SJSA1 (cell line): Measurements from ENCODE around the gene SPRED1. TPM values are rescaled to one million over a fixed set of nuclear protein-coding genes. Genes with fewer than 3 reads are reported as not detected.

Source experiments
- DNase-seq, 2 experiments: peaks; one replicate each; pipeline ENCODE4 v3.0.0-alpha.2; 2015 to 2020; ENCODE audit warnings: low spot score in 2 of 2, low read depth in 1 of 2
- H3K27ac ChIP-seq: fragments of 250-450 bp; sonication (Bioruptor Pico); 2 replicates; pipeline ENCODE4 v1.5.1; 2020; ENCODE audit warnings: mild to moderate bottlenecking, moderate library complexity
- H3K27me3 ChIP-seq: fragments of 250-450 bp; sonication (Bioruptor Pico); replicated peaks from 2 replicates; pipeline ENCODE4 v1.5.1; 2020; ENCODE audit warnings: mild to moderate bottlenecking, moderate library complexity
- H3K36me3 ChIP-seq: fragments of 250-450 bp; sonication (Bioruptor Pico); 2 replicates; pipeline ENCODE4 v1.5.1; 2020; ENCODE audit warnings: mild to moderate bottlenecking
- H3K4me1 ChIP-seq: fragments of 250-450 bp; sonication (Bioruptor Pico); replicated peaks from 2 replicates; pipeline ENCODE4 v1.6.1; 2021; ENCODE audit warnings: mild to moderate bottlenecking
- H3K4me3 ChIP-seq: fragments of 250-450 bp; sonication (Bioruptor Pico); 2 replicates; pipeline ENCODE4 v1.5.1; 2020; ENCODE audit warnings: mild to moderate bottlenecking
- H3K9me3 ChIP-seq: fragments of 250-450 bp; sonication (Bioruptor Pico); replicated peaks from 2 replicates; pipeline ENCODE4 v1.5.1; 2020; ENCODE audit warnings: mild to moderate bottlenecking
- total RNA-seq: library from RNA; depleted of rRNA; stranded (reverse); fragments of >200 nt; shearing (Covaris generic); gene quantifications from 2 replicates; pipeline ENCODE4 v1.2.3, GENCODE V29; 2014; rRNA removed

SPRED1 gene
- total RNA-seq = 31.0 and 32.9 TPM in 2 replicates

GRCh38 chr15:38252481-38253350 is at the start of gene SPRED1:
Gene SPRED1 (plus strand): TSS chr15:38252836. CDS start chr15:38253186, 350 bp downstream.
- Histone ChIP-seq H3K27me3 (no peaks in the 10 kb centered on the region), H3K27ac (peak within 1 kb of the TSS; percentile 89), H3K4me3 (peak within 1 kb of the TSS; percentile 87), H3K36me3 (peaks cover 8% of the 10 kb centered on the region; the same call in 1 of the 2 replicates), H3K9me3 (no peaks in the 10 kb centered on the region), H3K4me1 (peaks cover 19% of the 10 kb centered on the region)
- DNase-seq = peak in 1 of 2 experiments; percentile 75

GRCh38 chr15:38205526-38206272 is 46.9 kb upstream of the SPRED1 start:
- no peaks in the 10 kb centered on the region for H3K36me3 ChIP-seq
- H3K27me3 ChIP-seq = no peaks in the 10 kb centered on the region
- H3K4me3 ChIP-seq = no peak overlapping the region
- no peak overlapping the region for H3K27ac ChIP-seq
- no peaks in the 10 kb centered on the region for H3K9me3 ChIP-seq
- no peak for DNase-seq
- no peaks in the 10 kb centered on the region for H3K4me1 ChIP-seq

- Histone ChIP-seq H3K4me1 (no peaks in the 10 kb centered on the region), H3K36me3 (no peaks in the 10 kb centered on the region), H3K27me3 (no peaks in the 10 kb centered on the region), H3K9me3 (no peaks in the 10 kb centered on the region), H3K27ac (no peak overlapping the region), H3K4me3 (no peak overlapping the region)
- no peak for DNase-seq
These were observed 45.0 kb upstream of the SPRED1 start for GRCh38 chr15:38207621-38208020.

- Histone ChIP-seq H3K4me1 (no peaks in the 10 kb centered on the region), H3K36me3 (no peaks in the 10 kb centered on the region), H3K27me3 (no peaks in the 10 kb centered on the region), H3K4me3 (no peak overlapping the region), H3K9me3 (no peaks in the 10 kb centered on the region), H3K27ac (no peak overlapping the region)
- no peak for DNase-seq
These were observed 44.4 kb upstream of the SPRED1 start for GRCh38 chr15:38208206-38208605.

- Histone ChIP-seq H3K27me3 (no peaks in the 10 kb centered on the region), H3K4me3 (no peak overlapping the region), H3K4me1 (no peaks in the 10 kb centered on the region), H3K9me3 (no peaks in the 10 kb centered on the region), H3K27ac (no peak overlapping the region), H3K36me3 (no peaks in the 10 kb centered on the region)
- no peak for DNase-seq
These were observed 43.9 kb upstream of the SPRED1 start for GRCh38 chr15:38208779-38209178.

DNA sequence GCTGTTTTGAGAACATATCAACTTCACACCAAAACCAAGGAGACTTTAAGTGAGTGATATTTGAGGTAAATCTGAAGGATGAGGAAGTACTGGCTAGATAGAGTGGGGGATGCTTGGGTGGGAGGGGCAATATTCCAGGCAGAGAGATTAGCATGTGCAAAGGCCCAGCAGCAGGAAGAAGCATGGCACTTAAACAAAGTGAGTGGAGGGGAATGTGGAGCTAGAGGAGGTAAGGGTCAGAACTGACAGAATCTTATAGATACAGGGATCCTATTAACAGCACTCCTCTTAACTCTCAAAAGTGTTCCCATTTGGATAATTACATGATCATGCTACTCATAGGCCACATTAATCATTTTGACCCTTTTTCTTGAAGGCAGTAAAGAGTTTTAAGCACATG is 41.4 kb upstream of the SPRED1 start:
- no peak overlapping the region for H3K4me3 ChIP-seq
- H3K27me3 ChIP-seq = no peaks in the 10 kb centered on the region
- H3K9me3 ChIP-seq = no peaks in the 10 kb centered on the region
- H3K36me3 ChIP-seq = no peaks in the 10 kb centered on the region
- H3K4me1 ChIP-seq = no peaks in the 10 kb centered on the region
- DNase-seq = no peak
- no peak overlapping the region for H3K27ac ChIP-seq

DNA sequence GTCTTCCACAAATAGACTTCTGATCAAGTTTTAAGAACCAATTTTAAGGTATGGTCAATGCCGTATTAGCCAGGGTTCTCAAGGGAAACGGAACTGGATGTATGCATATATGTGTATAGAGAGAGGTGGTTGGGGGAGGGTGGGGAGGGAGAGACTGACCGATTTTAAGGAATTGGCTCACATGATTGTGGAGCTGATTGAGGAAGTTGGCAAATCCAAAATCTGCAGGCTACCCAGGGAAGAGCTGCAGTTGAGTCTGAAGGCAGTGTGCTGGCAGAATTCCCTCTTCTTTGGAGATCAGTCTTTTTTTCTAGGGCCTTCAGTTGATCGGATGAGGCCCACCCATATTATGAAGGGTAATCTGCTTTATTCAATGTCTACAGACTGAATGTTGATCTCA is 40.8 kb upstream of the SPRED1 start:
- H3K27me3 ChIP-seq = no peaks in the 10 kb centered on the region
- no peak for DNase-seq
- H3K36me3 ChIP-seq = no peaks in the 10 kb centered on the region
- peaks cover 4% of the 10 kb centered on the region for H3K4me1 ChIP-seq
- no peaks in the 10 kb centered on the region for H3K9me3 ChIP-seq
- no peak overlapping the region for H3K4me3 ChIP-seq
- H3K27ac ChIP-seq = no peak overlapping the region

DNA sequence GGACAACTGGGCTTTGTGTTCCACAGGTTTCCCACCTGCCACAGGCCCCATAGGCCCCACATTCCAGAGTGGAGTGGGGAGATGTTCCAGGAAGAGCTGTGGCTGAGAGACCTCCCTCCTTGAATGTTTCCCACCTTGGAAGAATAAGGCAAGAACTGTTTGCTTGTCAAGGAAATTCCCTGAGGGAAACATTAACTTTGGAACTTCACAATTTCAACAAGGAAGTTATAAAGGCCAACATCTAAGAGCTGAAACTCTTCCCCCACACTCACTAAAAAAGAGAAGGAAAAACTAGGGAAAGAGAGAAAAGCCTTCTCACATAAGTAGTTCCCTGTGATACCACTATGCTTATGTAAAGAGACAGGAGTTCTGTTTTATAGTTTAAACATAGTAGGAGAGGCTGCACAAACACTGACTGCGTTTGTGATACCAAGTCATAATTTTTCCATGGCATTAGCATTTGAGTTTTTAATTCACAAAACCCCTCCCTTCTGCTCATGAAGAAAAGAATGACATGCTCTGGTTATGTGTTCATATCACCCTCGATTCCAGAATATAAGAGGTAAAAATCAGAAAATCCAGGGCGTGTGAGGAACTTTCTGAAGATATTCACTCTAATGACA is 39.8 kb upstream of the SPRED1 start:
- H3K36me3 ChIP-seq = no peaks in the 10 kb centered on the region
- H3K27ac ChIP-seq = no peak overlapping the region
- no peaks in the 10 kb centered on the region for H3K27me3 ChIP-seq
- H3K4me3 ChIP-seq = no peak overlapping the region
- no peaks in the 10 kb centered on the region for H3K9me3 ChIP-seq
- no peak for DNase-seq
- peaks cover 14% of the 10 kb centered on the region for H3K4me1 ChIP-seq

- H3K27ac ChIP-seq = no peak overlapping the region
- H3K36me3 ChIP-seq = no peaks in the 10 kb centered on the region
- H3K27me3 ChIP-seq = no peaks in the 10 kb centered on the region
- H3K4me1 ChIP-seq = peaks cover 16% of the 10 kb centered on the region
- H3K4me3 ChIP-seq = no peak overlapping the region
- H3K9me3 ChIP-seq = no peaks in the 10 kb centered on the region
- no peak for DNase-seq
These were observed 39.3 kb upstream of the SPRED1 start for GRCh38 chr15:38213356-38213755.

DNA sequence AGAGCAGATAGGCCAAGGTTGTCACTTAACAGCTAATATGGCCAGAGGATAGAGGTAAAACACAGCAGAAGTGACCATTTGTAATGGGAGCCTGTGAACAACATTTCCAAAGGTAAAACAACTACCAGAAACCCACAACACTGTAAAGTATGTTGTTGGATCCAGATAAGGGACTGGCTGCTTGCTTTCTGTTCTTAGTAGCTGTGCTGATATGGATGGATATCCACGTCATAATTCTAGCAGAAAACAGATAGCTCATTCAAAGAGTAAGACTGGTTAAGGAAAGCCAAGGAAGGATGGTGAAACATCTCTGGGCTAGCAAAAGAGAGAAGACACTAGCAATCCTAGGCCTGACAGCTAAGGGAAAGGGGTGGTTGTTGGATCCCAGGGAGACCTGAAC is 36.9 kb upstream of the SPRED1 start:
- Histone ChIP-seq H3K4me3 (no peak overlapping the region), H3K27me3 (no peaks in the 10 kb centered on the region), H3K4me1 (peaks cover 16% of the 10 kb centered on the region), H3K36me3 (no peaks in the 10 kb centered on the region), H3K27ac (no peak overlapping the region), H3K9me3 (no peaks in the 10 kb centered on the region)
- no peak for DNase-seq

- DNase-seq = no peak
- H3K27ac ChIP-seq = no peak overlapping the region
- H3K4me3 ChIP-seq = no peak overlapping the region
- H3K36me3 ChIP-seq = no peaks in the 10 kb centered on the region
- H3K9me3 ChIP-seq = no peaks in the 10 kb centered on the region
- no peaks in the 10 kb centered on the region for H3K27me3 ChIP-seq
- H3K4me1 ChIP-seq = peaks cover 16% of the 10 kb centered on the region
These were observed 35.9 kb upstream of the SPRED1 start for GRCh38 chr15:38216763-38217162.

- H3K4me1 ChIP-seq = peaks cover 16% of the 10 kb centered on the region
- no peak overlapping the region for H3K27ac ChIP-seq
- no peak overlapping the region for H3K4me3 ChIP-seq
- no peaks in the 10 kb centered on the region for H3K27me3 ChIP-seq
- DNase-seq = peak in 1 of 2 experiments; percentile 40
- no peaks in the 10 kb centered on the region for H3K9me3 ChIP-seq
- H3K36me3 ChIP-seq = no peaks in the 10 kb centered on the region
These were observed 35.4 kb upstream of the SPRED1 start for GRCh38 chr15:38217191-38217595.

- no peak for DNase-seq
- peaks cover 16% of the 10 kb centered on the region for H3K4me1 ChIP-seq
- H3K9me3 ChIP-seq = no peaks in the 10 kb centered on the region
- H3K27ac ChIP-seq = no peak overlapping the region
- H3K27me3 ChIP-seq = no peaks in the 10 kb centered on the region
- no peak overlapping the region for H3K4me3 ChIP-seq
- H3K36me3 ChIP-seq = no peaks in the 10 kb centered on the region
These were observed 34.6 kb upstream of the SPRED1 start for GRCh38 chr15:38217788-38218609.
